Measurements from ENCODE around the gene PSTPIP1. TPM values are rescaled to one million over a fixed set of nuclear protein-coding genes. Genes with fewer than 3 reads are reported as not detected.
"Not testable (repeated sequence)": the region's sequence is repeated elsewhere in the genome, so short reads cannot be mapped to it uniquely, and the experiment has no call there.

The PSTPIP1 gene
- total and polyA plus RNA-seq, 4 donors = 12.4 to 39.6 (median 20.6) TPM

DNA sequence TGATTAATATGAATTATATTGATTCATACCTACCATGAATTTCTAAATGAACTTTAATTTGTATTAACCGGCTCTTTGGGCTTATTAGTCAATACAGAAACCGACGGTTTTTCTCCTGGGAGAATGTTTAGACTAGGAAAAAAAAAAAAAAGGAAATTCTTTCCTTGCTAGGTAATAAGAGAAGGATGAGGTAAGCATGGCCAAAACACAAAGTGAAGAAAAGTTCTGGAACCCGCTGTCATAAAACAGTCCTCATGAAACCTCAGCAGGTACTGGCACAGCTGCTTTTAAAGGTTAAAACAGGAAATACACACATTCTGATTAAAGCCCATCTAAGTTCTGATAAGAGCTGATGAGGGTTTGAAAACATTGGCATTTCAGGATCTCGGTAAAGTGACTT lies 30.8 kb upstream of the PSTPIP1 start:
- peaks cover 0 to 8% (median 0%) of the 10 kb centered on the region in 5 donors for H3K4me1 ChIP-seq (ENCODE audit: control insufficient read depth in 5 of 5, insufficient read depth in 5 of 5, low read length in 5 of 5)
- WGBS, 2 donors = 40 to 48% methylated on average over 5 of the region's 5 CpGs
- TF ChIP-seq, protein P1, sequence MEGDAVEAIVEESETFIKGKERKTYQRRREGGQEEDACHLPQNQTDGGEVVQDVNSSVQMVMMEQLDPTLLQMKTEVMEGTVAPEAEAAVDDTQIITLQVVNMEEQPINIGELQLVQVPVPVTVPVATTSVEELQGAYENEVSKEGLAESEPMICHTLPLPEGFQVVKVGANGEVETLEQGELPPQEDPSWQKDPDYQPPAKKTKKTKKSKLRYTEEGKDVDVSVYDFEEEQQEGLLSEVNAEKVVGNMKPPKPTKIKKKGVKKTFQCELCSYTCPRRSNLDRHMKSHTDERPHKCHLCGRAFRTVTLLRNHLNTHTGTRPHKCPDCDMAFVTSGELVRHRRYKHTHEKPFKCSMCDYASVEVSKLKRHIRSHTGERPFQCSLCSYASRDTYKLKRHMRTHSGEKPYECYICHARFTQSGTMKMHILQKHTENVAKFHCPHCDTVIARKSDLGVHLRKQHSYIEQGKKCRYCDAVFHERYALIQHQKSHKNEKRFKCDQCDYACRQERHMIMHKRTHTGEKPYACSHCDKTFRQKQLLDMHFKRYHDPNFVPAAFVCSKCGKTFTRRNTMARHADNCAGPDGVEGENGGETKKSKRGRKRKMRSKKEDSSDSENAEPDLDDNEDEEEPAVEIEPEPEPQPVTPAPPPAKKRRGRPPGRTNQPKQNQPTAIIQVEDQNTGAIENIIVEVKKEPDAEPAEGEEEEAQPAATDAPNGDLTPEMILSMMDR (IDR thresholded peaks at IDR 0.05; ENCODE audit: control extremely low read depth, extremely low read depth) = no peak
- H3K36me3 ChIP-seq (ENCODE audit: control insufficient read depth in 4 of 4, insufficient read depth in 4 of 4, low read length in 4 of 4) = no peaks in the 10 kb centered on the region
- no peak overlapping the region for H3K27ac ChIP-seq (ENCODE audit: low read depth in 1 of 2, low read length in 1 of 2)
- DNase-seq = no peak
- H3K4me3 ChIP-seq = no peak overlapping the region
- H3K27me3 ChIP-seq (ENCODE audit: control insufficient read depth in 3 of 3, insufficient read depth in 3 of 3, low read length in 2 of 3) = no peaks in the 10 kb centered on the region
- H3K9ac ChIP-seq (ENCODE audit: insufficient read depth in 1 of 2, low read length in 2 of 2) = no peak overlapping the region
- ATAC-seq (ENCODE audit: insufficient read depth, low FRiP score) = no peak
- no peaks in the 10 kb centered on the region for H3K9me3 ChIP-seq (ENCODE audit: control insufficient read depth in 4 of 4, insufficient read depth in 3 of 4, low read length in 3 of 4)

DNA sequence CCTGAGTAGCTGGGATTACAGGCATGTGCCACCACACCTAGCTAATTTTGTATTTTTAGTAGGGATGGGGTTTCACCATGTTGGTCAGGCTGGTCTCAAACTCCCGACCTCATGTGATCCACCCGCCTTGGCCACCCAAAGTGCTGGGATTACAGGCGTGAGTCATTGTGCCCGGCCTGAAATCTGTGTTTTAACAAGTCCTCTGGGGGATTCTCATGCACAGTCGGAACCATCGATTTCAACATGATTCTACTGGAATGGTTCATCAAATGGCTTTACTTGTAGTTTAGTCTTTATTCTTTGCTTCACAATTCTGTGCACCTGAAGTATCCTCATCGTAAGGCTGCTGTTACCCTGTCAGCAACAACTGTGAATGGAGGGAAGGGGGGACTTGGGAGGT lies 28.9 kb upstream of the PSTPIP1 start:
- not testable (repeated sequence) for ATAC-seq (ENCODE audit: insufficient read depth, low FRiP score); H3K27ac ChIP-seq (ENCODE audit: low read depth in 1 of 2, low read length in 1 of 2); DNase-seq; H3K27me3 ChIP-seq (ENCODE audit: control insufficient read depth in 3 of 3, insufficient read depth in 3 of 3, low read length in 2 of 3); H3K9me3 ChIP-seq (ENCODE audit: control insufficient read depth in 4 of 4, insufficient read depth in 3 of 4, low read length in 3 of 4); H3K9ac ChIP-seq (ENCODE audit: insufficient read depth in 1 of 2, low read length in 2 of 2); H3K4me1 ChIP-seq (ENCODE audit: control insufficient read depth in 5 of 5, insufficient read depth in 5 of 5, low read length in 5 of 5); H3K4me3 ChIP-seq; H3K36me3 ChIP-seq (ENCODE audit: control insufficient read depth in 4 of 4, insufficient read depth in 4 of 4, low read length in 4 of 4)
- 90 to 93% methylated on average over 7 of the region's 7 CpGs for WGBS, 2 donors

DNA sequence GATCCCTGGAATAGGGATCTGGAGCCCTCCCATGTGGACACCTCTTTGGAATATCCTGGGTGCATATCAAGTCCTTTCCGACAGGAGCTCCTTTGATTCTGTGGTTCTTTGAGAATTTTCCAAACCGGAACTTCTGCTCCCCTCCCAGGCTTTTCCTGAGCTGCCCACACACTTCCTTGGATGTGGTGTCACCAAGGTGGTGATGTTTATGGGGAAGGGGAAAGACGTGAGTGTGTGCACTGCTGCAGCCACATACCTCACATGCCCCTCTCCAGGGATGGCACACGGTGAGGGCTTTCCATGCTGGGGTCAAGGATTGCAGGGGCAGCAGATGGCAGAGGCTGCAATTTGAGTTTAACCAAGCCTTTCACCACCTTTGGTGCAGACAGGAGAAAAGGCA lies 27.9 kb upstream of the PSTPIP1 start:
- no peak overlapping the region for H3K27ac ChIP-seq (ENCODE audit: low read depth in 1 of 2, low read length in 1 of 2)
- no peak for ATAC-seq (ENCODE audit: insufficient read depth, low FRiP score)

DNA sequence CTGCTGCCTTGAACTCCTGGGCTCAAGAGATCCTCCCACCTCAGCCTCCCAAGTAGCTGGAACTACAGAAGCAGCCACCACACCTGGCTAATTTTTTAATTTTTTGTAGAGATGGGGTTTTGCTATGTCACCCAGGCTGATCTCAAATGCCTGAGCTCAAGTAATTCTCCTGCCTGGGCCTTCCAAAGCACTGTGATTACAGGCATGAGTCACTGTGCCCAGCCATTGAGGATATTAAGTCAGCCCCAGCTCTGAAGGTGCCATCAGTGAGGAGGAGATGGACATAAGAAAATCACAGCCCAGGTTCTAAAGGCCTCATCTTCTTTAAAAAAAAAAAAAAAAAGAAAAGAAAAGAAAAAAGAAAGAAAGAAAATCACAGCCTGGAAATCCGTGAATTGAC lies 26.6 kb upstream of the PSTPIP1 start:
- no peak overlapping the region for H3K4me3 ChIP-seq
- peaks cover 0 to 8% (median 0%) of the 10 kb centered on the region in 5 donors for H3K4me1 ChIP-seq (ENCODE audit: control insufficient read depth in 5 of 5, insufficient read depth in 5 of 5, low read length in 5 of 5)
- H3K9me3 ChIP-seq (ENCODE audit: control insufficient read depth in 4 of 4, insufficient read depth in 3 of 4, low read length in 3 of 4) = no peaks in the 10 kb centered on the region
- no peak for DNase-seq
- no peak overlapping the region for H3K27ac ChIP-seq (ENCODE audit: low read depth in 1 of 2, low read length in 1 of 2)
- TF ChIP-seq, protein P1 (IDR thresholded peaks at IDR 0.05; ENCODE audit: control extremely low read depth, extremely low read depth) = no peak
- 84 to 90% methylated on average over 1 of the region's 1 CpG for WGBS, 2 donors
- no peak overlapping the region for H3K9ac ChIP-seq (ENCODE audit: insufficient read depth in 1 of 2, low read length in 2 of 2)
- no peaks in the 10 kb centered on the region for H3K36me3 ChIP-seq (ENCODE audit: control insufficient read depth in 4 of 4, insufficient read depth in 4 of 4, low read length in 4 of 4)
- H3K27me3 ChIP-seq (ENCODE audit: control insufficient read depth in 3 of 3, insufficient read depth in 3 of 3, low read length in 2 of 3) = no peaks in the 10 kb centered on the region
- ATAC-seq (ENCODE audit: insufficient read depth, low FRiP score) = no peak

More for the DNA sequence above, 27.9 kb upstream of the PSTPIP1 start:
- Histone ChIP-seq H3K27me3 (ENCODE audit: control insufficient read depth in 3 of 3, insufficient read depth in 3 of 3, low read length in 2 of 3) (no peaks in the 10 kb centered on the region), H3K4me1 (ENCODE audit: control insufficient read depth in 5 of 5, insufficient read depth in 5 of 5, low read length in 5 of 5) (peaks cover 0 to 8% (median 0%) of the 10 kb centered on the region in 5 donors), H3K4me3 (no peak overlapping the region), H3K9me3 (ENCODE audit: control insufficient read depth in 4 of 4, insufficient read depth in 3 of 4, low read length in 3 of 4) (no peaks in the 10 kb centered on the region), H3K9ac (ENCODE audit: insufficient read depth in 1 of 2, low read length in 2 of 2) (no peak overlapping the region), H3K36me3 (ENCODE audit: control insufficient read depth in 4 of 4, insufficient read depth in 4 of 4, low read length in 4 of 4) (no peaks in the 10 kb centered on the region)
- TF ChIP-seq, protein P1 (IDR thresholded peaks at IDR 0.05; ENCODE audit: control extremely low read depth, extremely low read depth) = no peak
- WGBS, 2 donors = 31 to 47% methylated on average over 4 of the region's 4 CpGs
- no peak for DNase-seq
